Non-pigmented ciliary epithelial cell (primary cell): ENCODE measurements around the gene AQP2.

Source experiments
- DNase-seq: peaks from one replicate; pipeline ENCODE4 v3.0.0-alpha.2; 2010; ENCODE audit warnings: low read depth

The AQP2 gene

GRCh38 chr12:49920915-49921286 lies 29.6 kb upstream of the AQP2 start:
- DNase-seq: no peak

GRCh38 chr12:49921299-49921698 lies 29.2 kb upstream of the AQP2 start:
- no peak for DNase-seq

DNA sequence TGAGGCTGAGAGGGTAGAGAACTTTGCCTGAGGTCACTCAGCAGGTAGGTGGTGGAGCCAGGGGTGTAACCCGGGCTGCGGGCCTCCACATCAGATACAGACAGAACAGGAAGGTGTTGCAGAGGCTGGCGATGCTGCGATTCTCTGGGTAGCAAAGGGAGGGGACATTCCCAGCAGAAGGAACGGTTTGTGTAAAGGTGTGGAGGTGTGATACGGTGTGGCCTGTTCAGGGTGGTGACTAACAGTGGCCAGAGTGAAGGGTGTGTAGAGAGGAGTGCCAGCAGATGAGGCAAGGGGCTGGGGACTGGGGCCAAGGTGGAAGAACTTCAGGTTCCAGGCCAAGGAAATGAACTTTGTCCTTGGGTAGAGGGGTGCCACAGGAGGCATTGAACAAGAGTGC lies 28.6 kb upstream of the AQP2 start:
- DNase-seq: no peak

- no peak for DNase-seq
Measured at GRCh38 chr12:49922349-49923034, 28.0 kb upstream of the AQP2 start.

- DNase-seq: no peak
Measured at GRCh38 chr12:49923035-49923644, 27.4 kb upstream of the AQP2 start.

GRCh38 chr12:49923880-49924556 lies 26.5 kb upstream of the AQP2 start:
- DNase-seq: no peak

- DNase-seq: no peak
Measured at GRCh38 chr12:49924628-49925246, 25.8 kb upstream of the AQP2 start.

DNA sequence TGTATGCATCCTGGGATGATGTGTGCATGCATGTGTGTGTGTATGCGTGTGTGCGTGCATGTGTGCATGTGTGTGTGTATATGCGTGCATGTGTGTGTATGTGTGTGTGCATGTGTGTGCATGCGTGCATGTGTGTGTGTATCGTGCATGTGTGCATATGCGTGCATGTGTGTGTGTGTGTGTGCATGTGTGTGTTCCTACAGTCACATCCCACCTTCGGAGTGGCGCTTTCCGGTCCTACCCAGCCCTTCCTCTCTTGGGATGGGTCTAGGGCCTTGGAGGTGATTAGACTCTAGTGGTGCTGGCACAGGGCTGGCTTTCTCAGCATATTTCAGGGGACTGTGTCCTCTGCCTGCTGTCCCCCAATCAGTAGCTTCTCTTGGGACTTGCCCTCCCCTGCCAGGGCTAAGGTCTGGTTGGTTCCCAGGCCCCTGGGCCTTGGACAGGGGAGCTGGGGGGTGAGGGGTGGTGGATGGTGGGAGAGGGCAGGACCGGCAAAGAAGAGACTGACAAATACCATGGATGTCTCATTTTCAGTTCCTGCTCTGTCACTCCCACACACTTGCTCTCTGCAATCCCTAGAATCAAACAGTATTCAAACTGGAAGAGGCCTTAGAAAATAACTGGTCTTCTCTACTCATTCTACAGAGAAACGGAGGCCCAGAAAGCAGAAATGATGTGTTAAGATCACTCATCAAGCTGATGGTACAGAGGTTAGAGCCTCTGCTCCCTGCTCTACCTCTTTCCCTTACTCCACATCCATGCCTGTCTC lies 24.9 kb upstream of the AQP2 start:
- DNase-seq: no peak

DNA sequence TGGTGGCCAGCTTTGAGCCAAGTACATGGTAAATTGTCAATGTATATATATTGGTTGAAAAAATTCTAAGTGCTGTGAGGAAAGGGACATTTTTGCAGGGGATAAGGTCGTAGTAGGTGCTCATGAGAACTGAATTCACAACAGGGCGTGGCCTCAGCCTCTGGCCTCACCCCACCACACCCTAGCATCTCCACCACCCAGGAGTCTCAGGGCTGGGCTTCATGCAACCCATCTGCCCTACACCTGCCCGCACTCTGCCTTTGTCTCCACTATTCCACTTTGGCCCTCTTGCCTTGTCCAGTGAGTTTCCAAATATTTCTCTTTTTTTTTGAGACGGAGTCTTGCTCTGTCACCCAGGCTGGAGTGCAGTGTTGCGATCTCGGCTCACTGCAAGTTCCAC lies 22.1 kb upstream of the AQP2 start:
- no peak for DNase-seq

DNA sequence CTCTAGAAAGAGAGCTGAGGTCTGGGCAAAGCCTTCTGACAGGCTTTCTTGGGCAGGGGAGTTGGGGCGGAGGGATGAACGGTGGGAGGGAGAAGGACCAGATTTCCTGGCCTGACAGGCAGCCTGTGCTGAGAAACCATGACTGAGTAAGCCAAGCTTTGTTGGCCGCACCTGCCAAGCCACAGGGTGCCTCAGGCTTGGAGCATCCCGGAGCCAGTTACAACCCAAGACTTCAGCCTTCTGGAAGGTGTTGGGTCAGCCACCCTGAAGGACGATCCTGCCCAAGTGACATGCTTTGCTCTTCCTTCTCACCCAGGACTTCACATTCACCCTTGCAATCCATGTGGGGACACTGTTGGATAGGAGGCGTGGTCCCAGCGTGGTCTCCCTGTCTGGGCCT lies 21.0 kb upstream of the AQP2 start:
- no peak for DNase-seq

- no peak for DNase-seq
Measured at GRCh38 chr12:49930515-49931288, 19.8 kb upstream of the AQP2 start.

- no peak for DNase-seq
Measured at GRCh38 chr12:49932023-49932422, 18.5 kb upstream of the AQP2 start.

GRCh38 chr12:49932533-49933130 lies 17.9 kb upstream of the AQP2 start:
- DNase-seq: no peak

- DNase-seq: peak; percentile 31
Measured at GRCh38 chr12:49933796-49934195, 16.7 kb upstream of the AQP2 start.

- DNase-seq: no peak
Measured at GRCh38 chr12:49934505-49934904, 16.0 kb upstream of the AQP2 start.

DNA sequence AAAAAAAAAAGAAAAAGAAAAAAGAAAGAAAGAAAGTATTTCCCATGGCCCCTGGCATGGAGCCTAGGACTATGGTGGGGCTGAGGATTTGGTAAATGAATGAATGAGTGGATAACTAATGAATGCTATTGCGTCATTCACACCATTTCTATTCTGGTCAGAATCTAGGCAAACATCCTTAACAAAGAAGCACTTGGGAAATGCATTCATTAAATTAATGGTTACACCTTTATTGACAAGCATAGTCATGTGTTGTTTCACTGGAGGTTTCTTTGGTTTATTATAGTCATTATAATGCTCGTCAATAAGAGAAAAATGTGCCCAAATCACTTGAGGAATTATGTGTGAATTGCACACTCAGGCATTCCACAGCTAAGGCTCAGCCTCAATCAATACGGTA lies 13.6 kb upstream of the AQP2 start:
- no peak for DNase-seq

- no peak for DNase-seq
Measured at GRCh38 chr12:49937639-49938300, 12.8 kb upstream of the AQP2 start.

DNA sequence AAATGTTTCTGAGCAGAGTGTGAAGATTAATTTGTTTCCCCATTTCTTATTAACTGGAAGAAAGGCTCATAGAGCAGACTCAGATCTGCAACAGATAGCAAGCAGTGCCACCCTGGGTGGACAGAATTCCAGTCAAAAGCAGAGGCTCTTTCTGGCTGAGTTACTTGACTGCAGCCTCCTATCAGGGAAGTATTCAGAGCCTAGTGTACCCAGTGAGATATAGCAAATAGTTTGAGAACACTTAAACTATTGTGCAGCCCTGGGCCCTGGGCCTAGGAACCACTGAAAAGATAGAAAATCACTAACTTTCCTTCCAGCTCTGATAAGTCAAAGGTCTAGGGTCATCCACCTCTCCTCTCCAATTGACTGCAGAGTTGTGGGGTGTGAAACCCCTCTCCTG lies 11.2 kb upstream of the AQP2 start:
- DNase-seq: no peak

DNA sequence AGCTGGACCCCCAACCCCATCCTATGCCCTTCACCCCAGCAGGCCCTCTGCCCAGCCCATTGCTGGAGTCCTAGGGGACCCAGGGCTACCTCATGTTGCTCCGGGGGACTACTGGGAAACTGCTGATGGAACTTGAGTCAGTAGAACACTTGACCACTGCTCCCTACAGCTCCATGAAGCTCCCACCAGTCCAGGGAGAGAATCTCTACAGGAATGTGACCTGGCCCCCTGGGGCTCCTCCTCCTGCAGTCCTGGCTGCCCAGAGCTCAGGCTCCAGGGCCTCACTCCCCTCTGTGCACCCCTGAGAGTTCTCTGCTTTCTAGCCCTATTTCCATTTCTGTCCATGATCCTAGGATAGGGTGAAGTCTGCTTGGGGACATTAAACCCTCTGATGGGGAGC lies 10.8 kb upstream of the AQP2 start:
- DNase-seq: no peak
